ENCODE results near the gene EIF1AD.

Gene EIF1AD

GRCh38 chr11:66020212-66020611 is 18.3 kb upstream of the EIF1AD start:
- no peak overlapping the region for H3K27ac ChIP-seq (ENCODE audit: low read depth, low read length)

GRCh38 chr11:66017321-66017720 is 15.4 kb upstream of the EIF1AD start:
- Histone ChIP-seq H3K4me3 (ENCODE audit: low read depth, low read length) (no peak overlapping the region), H3K36me3 (ENCODE audit: control insufficient read depth, insufficient read depth, low read length) (no peaks in the 10 kb centered on the region), H3K4me1 (ENCODE audit: control insufficient read depth, insufficient read depth, low read length) (peaks cover 7% of the 10 kb centered on the region; the same call in 1 of the 2 replicates), H3K27ac (ENCODE audit: low read depth, low read length) (no peak overlapping the region), H3K27me3 (ENCODE audit: control insufficient read depth, insufficient read depth, low read length) (peaks cover 14% of the 10 kb centered on the region), H3K9me3 (ENCODE audit: control insufficient read depth, insufficient read depth, low read depth, low read length) (no peaks in the 10 kb centered on the region), H3K9ac (ENCODE audit: low read length) (no peak overlapping the region)

More at GRCh38 chr11:66020212-66020611, 18.3 kb upstream of the EIF1AD start:
- peaks cover 22% of the 10 kb centered on the region for H3K27me3 ChIP-seq (ENCODE audit: control insufficient read depth, insufficient read depth, low read length)
- H3K36me3 ChIP-seq (ENCODE audit: control insufficient read depth, insufficient read depth, low read length) = no peaks in the 10 kb centered on the region
- H3K9me3 ChIP-seq (ENCODE audit: control insufficient read depth, insufficient read depth, low read depth, low read length) = no peaks in the 10 kb centered on the region
- H3K4me1 ChIP-seq (ENCODE audit: control insufficient read depth, insufficient read depth, low read length) = no peaks in the 10 kb centered on the region
- H3K9ac ChIP-seq (ENCODE audit: low read length) = no peak overlapping the region
- no peak overlapping the region for H3K4me3 ChIP-seq (ENCODE audit: low read depth, low read length)

GRCh38 chr11:66016793-66017177 is 14.8 kb upstream of the EIF1AD start:
- Histone ChIP-seq H3K27me3 (ENCODE audit: control insufficient read depth, insufficient read depth, low read length) (peaks cover 17% of the 10 kb centered on the region), H3K9me3 (ENCODE audit: control insufficient read depth, insufficient read depth, low read depth, low read length) (no peaks in the 10 kb centered on the region), H3K4me3 (ENCODE audit: low read depth, low read length) (no peak overlapping the region), H3K4me1 (ENCODE audit: control insufficient read depth, insufficient read depth, low read length) (peaks cover 7% of the 10 kb centered on the region; the same call in 1 of the 2 replicates), H3K27ac (ENCODE audit: low read depth, low read length) (no peak overlapping the region), H3K9ac (ENCODE audit: low read length) (no peak overlapping the region), H3K36me3 (ENCODE audit: control insufficient read depth, insufficient read depth, low read length) (no peaks in the 10 kb centered on the region)

DNA sequence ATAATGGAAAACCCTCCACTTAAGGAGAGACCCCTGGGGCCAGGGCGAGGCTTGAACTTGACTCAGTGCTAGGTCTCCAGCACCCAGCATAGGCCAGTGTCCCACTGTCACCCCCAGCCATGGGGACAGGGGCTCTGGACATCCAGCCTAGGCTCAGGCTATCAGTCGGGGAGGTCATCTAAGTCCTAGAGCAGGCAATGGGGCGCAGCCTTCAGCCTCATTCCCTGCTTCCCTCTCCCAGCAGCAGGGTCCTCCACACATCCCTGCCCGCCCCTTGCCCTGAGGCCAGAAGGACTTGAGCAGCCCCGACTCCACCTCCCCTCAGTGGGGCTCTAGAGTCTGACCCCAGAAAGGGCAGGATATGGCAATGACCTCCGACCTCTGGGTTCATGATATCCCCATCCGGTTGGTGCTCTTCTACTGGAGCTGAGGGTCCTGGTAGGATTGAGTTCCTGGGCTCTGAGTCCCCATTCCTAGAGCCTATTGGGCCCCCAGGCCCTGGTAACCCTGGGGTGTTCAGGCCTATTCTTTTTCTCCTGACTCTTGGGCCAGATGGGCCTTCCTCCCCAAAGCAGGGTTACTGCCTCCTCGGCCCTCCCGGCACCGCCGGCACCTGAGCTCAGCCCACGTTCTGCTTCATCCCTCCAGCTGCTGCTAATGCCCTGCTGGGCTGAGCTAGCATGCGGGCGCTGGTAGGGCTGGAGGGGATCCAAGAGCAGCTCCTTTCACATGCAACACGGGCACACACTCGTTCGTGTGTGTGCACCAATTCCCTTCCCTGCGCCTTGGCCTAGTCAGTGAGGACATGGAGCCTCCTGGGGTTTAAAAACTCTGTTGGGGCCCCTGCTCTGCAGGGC is 14.2 kb upstream of the EIF1AD start:
- Histone ChIP-seq H3K9me3 (ENCODE audit: control insufficient read depth, insufficient read depth, low read depth, low read length) (no peaks in the 10 kb centered on the region), H3K4me1 (ENCODE audit: control insufficient read depth, insufficient read depth, low read length) (peaks cover 7% of the 10 kb centered on the region; the same call in 1 of the 2 replicates), H3K9ac (ENCODE audit: low read length) (no peak overlapping the region), H3K27me3 (ENCODE audit: control insufficient read depth, insufficient read depth, low read length) (peaks cover 16% of the 10 kb centered on the region), H3K36me3 (ENCODE audit: control insufficient read depth, insufficient read depth, low read length) (no peaks in the 10 kb centered on the region), H3K27ac (ENCODE audit: low read depth, low read length) (no peak overlapping the region), H3K4me3 (ENCODE audit: low read depth, low read length) (no peak overlapping the region)

DNA sequence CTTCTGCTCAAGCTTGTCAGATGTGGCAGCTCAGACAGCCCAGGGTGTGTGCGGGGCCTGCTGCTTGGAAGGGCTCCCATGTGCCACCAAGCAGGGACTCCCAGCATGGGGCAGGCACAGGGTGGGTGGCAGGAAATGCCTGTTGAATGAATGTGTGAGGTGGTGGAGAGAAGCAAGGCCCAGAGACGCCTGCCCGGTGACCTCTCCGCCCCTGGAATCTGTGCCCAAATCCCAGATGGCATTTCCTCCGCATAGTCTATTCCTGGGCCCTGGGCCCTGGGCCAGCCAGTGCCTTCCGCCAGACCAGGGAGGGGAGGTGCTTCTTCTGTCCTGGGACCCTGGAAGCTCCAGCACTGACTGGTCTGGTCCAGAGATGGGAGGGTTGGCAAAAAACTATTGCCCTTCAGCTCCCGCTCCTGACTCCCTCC is 13.5 kb upstream of the EIF1AD start:
- H3K27me3 ChIP-seq (ENCODE audit: control insufficient read depth, insufficient read depth, low read length) = peaks cover 16% of the 10 kb centered on the region
- H3K27ac ChIP-seq (ENCODE audit: low read depth, low read length) = no peak overlapping the region
- no peak overlapping the region for H3K9ac ChIP-seq (ENCODE audit: low read length)
- no peaks in the 10 kb centered on the region for H3K9me3 ChIP-seq (ENCODE audit: control insufficient read depth, insufficient read depth, low read depth, low read length)
- H3K36me3 ChIP-seq (ENCODE audit: control insufficient read depth, insufficient read depth, low read length) = no peaks in the 10 kb centered on the region
- H3K4me1 ChIP-seq (ENCODE audit: control insufficient read depth, insufficient read depth, low read length) = peaks cover 7% of the 10 kb centered on the region; the same call in 1 of the 2 replicates
- H3K4me3 ChIP-seq (ENCODE audit: low read depth, low read length) = no peak overlapping the region

DNA sequence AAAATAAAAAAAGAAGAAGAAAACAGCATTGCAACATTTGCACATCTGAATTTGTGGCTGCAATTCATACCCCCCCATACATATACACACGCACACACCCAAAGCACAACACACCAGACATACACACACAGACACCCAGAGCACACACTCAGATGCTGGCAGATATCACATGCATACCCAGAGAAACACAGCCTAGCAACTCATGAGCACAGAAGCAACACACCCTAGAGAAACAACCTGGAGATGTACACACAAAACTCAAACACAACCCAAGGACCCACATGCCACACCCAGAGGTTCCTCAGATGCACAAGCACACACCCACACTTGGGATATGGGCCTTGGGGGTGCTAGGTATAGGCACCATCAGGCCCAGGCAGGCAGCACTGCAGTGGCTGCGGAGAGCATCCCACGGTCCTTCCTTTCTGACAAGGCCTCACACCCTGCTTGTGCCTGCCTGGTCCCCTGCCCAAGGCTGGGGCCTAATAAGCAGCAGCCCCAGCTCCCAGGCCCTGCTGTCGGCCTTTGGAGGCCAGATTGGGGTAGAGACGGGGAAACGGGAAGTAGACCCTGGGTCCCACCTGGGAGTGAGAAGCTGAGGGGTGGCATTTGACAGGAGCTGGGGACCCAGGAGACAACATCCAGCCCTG is 13.0 kb upstream of the EIF1AD start:
- Histone ChIP-seq H3K27ac (ENCODE audit: low read depth, low read length) (no peak overlapping the region), H3K36me3 (ENCODE audit: control insufficient read depth, insufficient read depth, low read length) (no peaks in the 10 kb centered on the region), H3K27me3 (ENCODE audit: control insufficient read depth, insufficient read depth, low read length) (peaks cover 16% of the 10 kb centered on the region), H3K4me1 (ENCODE audit: control insufficient read depth, insufficient read depth, low read length) (peaks cover 7% of the 10 kb centered on the region; the same call in 1 of the 2 replicates), H3K4me3 (ENCODE audit: low read depth, low read length) (no peak overlapping the region), H3K9me3 (ENCODE audit: control insufficient read depth, insufficient read depth, low read depth, low read length) (no peaks in the 10 kb centered on the region), H3K9ac (ENCODE audit: low read length) (no peak overlapping the region)

DNA sequence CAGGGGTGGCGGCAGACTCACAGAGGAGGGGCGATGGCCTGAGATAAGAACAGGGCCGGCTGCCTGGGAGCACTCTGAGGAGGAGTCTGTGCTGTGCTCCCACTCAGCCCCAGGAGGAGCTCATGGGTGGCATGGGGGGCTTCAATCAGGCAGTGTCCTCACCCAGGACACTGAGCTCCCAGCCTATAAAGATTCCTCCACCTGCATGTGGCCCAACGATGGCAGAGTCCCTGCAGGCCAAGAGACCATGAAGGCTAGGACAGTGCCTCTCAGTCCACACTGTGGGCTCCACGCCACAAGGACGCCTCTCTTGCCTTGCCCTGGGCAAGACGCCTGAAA is 11.8 kb upstream of the EIF1AD start:
- H3K9me3 ChIP-seq (ENCODE audit: control insufficient read depth, insufficient read depth, low read depth, low read length) = no peaks in the 10 kb centered on the region
- H3K4me3 ChIP-seq (ENCODE audit: low read depth, low read length) = no peak overlapping the region
- H3K36me3 ChIP-seq (ENCODE audit: control insufficient read depth, insufficient read depth, low read length) = no peaks in the 10 kb centered on the region
- H3K4me1 ChIP-seq (ENCODE audit: control insufficient read depth, insufficient read depth, low read length) = peaks cover 8% of the 10 kb centered on the region; the same call in 1 of the 2 replicates
- H3K9ac ChIP-seq (ENCODE audit: low read length) = no peak overlapping the region
- no peak overlapping the region for H3K27ac ChIP-seq (ENCODE audit: low read depth, low read length)
- H3K27me3 ChIP-seq (ENCODE audit: control insufficient read depth, insufficient read depth, low read length) = peaks cover 16% of the 10 kb centered on the region

DNA sequence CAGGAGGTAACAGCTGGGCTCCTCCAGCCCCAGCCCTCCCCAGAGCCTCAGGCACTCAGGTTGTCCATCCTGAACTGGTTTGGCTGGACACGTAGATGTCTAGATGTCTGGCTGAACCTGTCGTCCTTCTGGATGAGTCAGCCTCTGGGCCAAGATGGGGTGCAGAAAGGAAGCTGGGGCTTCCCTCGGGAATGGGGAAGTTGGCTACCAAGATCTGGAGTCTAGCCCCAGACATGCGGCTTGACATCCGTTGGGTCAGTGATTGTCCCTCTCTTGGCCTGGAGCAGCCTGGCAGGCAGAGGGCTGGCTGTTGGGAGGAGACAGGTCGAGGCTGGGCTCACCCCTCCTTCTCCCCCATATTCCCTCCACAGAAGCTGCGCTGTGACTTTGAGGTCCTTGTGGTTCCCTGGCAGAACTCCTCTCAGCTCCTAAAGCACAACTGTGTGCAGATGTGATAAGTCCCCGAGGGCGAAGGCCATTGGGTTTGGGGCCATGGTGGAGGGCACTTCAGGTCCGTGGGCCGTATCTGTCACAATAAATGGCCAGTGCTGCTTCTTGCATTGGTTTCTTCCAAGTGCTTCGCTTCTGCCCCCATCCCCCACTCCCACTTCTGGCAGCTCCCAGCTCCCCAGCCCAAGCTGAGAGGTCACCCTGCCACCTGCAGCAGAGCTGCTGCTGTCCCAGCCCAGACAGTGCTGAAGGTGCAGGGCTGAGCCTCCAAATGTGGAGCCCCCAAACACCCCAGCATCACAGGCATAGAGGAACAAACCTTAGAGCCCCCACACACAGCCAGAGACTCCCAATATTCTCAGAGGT is 11.2 kb upstream of the EIF1AD start:
- Histone ChIP-seq H3K4me1 (ENCODE audit: control insufficient read depth, insufficient read depth, low read length) (peaks cover 10% of the 10 kb centered on the region; the same call in 1 of the 2 replicates), H3K9me3 (ENCODE audit: control insufficient read depth, insufficient read depth, low read depth, low read length) (no peaks in the 10 kb centered on the region), H3K27me3 (ENCODE audit: control insufficient read depth, insufficient read depth, low read length) (peaks cover 16% of the 10 kb centered on the region), H3K36me3 (ENCODE audit: control insufficient read depth, insufficient read depth, low read length) (no peaks in the 10 kb centered on the region), H3K27ac (ENCODE audit: low read depth, low read length) (no peak overlapping the region), H3K9ac (ENCODE audit: low read length) (no peak overlapping the region), H3K4me3 (ENCODE audit: low read depth, low read length) (no peak overlapping the region)

DNA sequence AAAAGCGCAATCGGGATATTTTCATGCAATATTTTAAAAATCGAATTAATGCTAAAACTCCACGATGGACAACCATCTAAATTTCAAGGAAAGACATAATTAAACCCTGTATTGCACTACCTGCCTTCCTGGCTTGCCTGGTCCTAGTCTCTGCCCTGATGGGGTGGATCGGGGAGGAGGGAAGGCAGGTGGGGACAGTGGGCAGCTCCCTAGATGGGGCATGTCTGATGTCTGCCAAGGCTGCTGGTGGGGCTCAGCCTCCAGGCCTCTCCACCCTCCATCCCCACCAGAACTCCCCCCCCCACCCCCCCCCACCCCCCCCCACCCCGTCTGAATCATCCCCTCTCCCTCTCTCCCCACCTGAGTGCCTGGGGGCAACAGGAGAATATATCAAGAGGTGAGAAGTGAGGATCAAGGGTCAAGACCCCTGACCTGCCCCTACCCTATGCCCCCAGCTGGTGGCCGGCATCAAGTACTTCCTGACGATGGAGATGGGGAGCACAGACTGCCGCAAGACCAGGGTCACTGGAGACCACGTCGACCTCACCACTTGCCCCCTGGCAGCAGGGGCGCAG is 10.5 kb upstream of the EIF1AD start:
- H3K4me1 ChIP-seq (ENCODE audit: control insufficient read depth, insufficient read depth, low read length) = peaks cover 12% of the 10 kb centered on the region; the same call in 1 of the 2 replicates
- H3K9ac ChIP-seq (ENCODE audit: low read length) = no peak overlapping the region

DNA sequence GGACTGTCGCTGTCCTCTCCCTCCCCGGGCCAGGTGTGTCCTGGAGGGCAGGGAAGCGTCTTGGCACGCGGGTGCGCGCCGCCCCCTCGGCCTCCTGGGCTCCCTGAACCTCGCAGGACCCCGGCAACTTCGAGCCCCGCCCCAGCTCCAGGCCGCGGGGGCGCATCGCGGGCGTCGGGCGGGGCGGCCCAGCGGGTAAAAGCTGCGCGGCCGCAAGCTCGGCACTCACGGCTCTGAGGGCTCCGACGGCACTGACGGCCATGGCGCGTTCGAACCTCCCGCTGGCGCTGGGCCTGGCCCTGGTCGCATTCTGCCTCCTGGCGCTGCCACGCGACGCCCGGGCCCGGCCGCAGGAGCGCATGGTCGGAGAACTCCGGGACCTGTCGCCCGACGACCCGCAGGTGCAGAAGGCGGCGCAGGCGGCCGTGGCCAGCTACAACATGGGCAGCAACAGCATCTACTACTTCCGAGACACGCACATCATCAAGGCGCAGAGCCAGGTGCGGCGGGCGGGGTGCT is 9.9 kb upstream of the EIF1AD start, which contains the start of gene CST6:
CST6 (plus strand) TSS at position 224 of the 519 bp plus-strand sequence; CDS start at position 261, 37 bp downstream.
- Histone ChIP-seq H3K9ac (ENCODE audit: low read length) (no peak within 1 kb of the TSS), H3K9me3 (ENCODE audit: control insufficient read depth, insufficient read depth, low read depth, low read length) (no peaks in the 10 kb centered on the region), H3K27ac (ENCODE audit: low read depth, low read length) (no peak within 1 kb of the TSS)

More for the DNA sequence above, 10.5 kb upstream of the EIF1AD start:
- Histone ChIP-seq H3K9me3 (ENCODE audit: control insufficient read depth, insufficient read depth, low read depth, low read length) (no peaks in the 10 kb centered on the region), H3K36me3 (ENCODE audit: control insufficient read depth, insufficient read depth, low read length) (no peaks in the 10 kb centered on the region), H3K4me3 (ENCODE audit: low read depth, low read length) (no peak overlapping the region; the same call in 1 of the 2 replicates), H3K27ac (ENCODE audit: low read depth, low read length) (no peak overlapping the region), H3K27me3 (ENCODE audit: control insufficient read depth, insufficient read depth, low read length) (peaks cover 16% of the 10 kb centered on the region)

More for the DNA sequence above, 9.9 kb upstream of the EIF1AD start, which contains the start of gene CST6:
- Histone ChIP-seq H3K4me3 (ENCODE audit: low read depth, low read length) (peak within 1 kb of the TSS; percentile 39), H3K36me3 (ENCODE audit: control insufficient read depth, insufficient read depth, low read length) (no peaks in the 10 kb centered on the region), H3K27me3 (ENCODE audit: control insufficient read depth, insufficient read depth, low read length) (peaks cover 16% of the 10 kb centered on the region), H3K4me1 (ENCODE audit: control insufficient read depth, insufficient read depth, low read length) (peaks cover 18% of the 10 kb centered on the region)

All from HUES6 (cell line).